Adipose tissue (tissue), 3 donors: ENCODE measurements around the gene SORD. TPM values are rescaled to one million over a fixed set of nuclear protein-coding genes. Genes with fewer than 3 reads are reported as not detected.
"Not testable (repeated sequence)": the region's sequence is repeated elsewhere in the genome, so short reads cannot be mapped to it uniquely, and the experiment has no call there.

Experiments used
- H3K27ac ChIP-seq: one replicate; pipeline ENCODE4 v1.5.1; 2013; ENCODE audit warnings: low read depth, low read length
- WGBS, 3 donors: extraction: QIAGEN DNeasy Blood & Tissue Kit; methylation state at CpG; one replicate each; pipeline ENCODE4 v1.1.7; 2013; 5-methylcytosine and 5-hydroxymethylcytosine counted together
- polyA plus RNA-seq, 3 donors: library from polyadenylated mRNA; stranded (reverse); fragments of 200-250 nt; gene quantifications; one replicate each; pipeline ENCODE4 v1.2.3, GENCODE V29; 2013
- donor health status: healthy with polysubstance abuse.
- donor health status: Bipolar disorder and iron deficiency.
- donor health status: healthy.

SORD gene
- 1 to 10 TPM; 5.6 to 9.4 (median 5.8) TPM for polyA plus RNA-seq

- H3K27ac ChIP-seq: no peak within 1 kb of the TSS
- 1 to 2% (median 1%) methylated on average over 47 to 48 of the region's 48 CpGs for WGBS, 3 donors
Observed at GRCh38 chr15:45022871-45023658, at the start of gene SORD. Gene SORD (plus strand): TSS chr15:45023195. CDS start chr15:45023284, 89 bp downstream.

GRCh38 chr15:44976183-44976582 is 46.8 kb upstream of the SORD start:
- 94 to 97% (median 95%) methylated on average over 3 of the region's 3 CpGs for WGBS, 3 donors
- not testable (repeated sequence) for H3K27ac ChIP-seq

GRCh38 chr15:44977781-44978180 is 45.2 kb upstream of the SORD start:
- 49 to 62% (median 56%) methylated on average over 2 of the region's 2 CpGs for WGBS, 3 donors
- not testable (repeated sequence) for H3K27ac ChIP-seq

- not testable (repeated sequence) for H3K27ac ChIP-seq
- 44 to 46% (median 45%) methylated on average over 2 of the region's 2 CpGs for WGBS, 3 donors
Observed at GRCh38 chr15:44979617-44980339, 43.2 kb upstream of the SORD start.

- H3K27ac ChIP-seq: not testable (repeated sequence)
- 60 to 88% (median 69%) methylated on average over 1 of the region's 1 CpG for WGBS, 3 donors
Observed at GRCh38 chr15:44984144-44984543, 38.9 kb upstream of the SORD start.

GRCh38 chr15:44986346-44987055 is 36.5 kb upstream of the SORD start:
- H3K27ac ChIP-seq: not testable (repeated sequence)
- 74 to 81% (median 78%) methylated on average over 4 of the region's 4 CpGs for WGBS, 3 donors

- not testable (repeated sequence) for H3K27ac ChIP-seq
- 90 to 94% (median 91%) methylated on average over 1 of the region's 1 CpG for WGBS, 3 donors
Observed at GRCh38 chr15:44987711-44988110, 35.3 kb upstream of the SORD start.

- H3K27ac ChIP-seq: not testable (repeated sequence)
- WGBS, 3 donors: 83 to 88% (median 84%) methylated on average over 1 of the region's 3 CpGs
Observed at GRCh38 chr15:44988184-44988869, 34.7 kb upstream of the SORD start.

GRCh38 chr15:44988870-44989219 is 34.1 kb upstream of the SORD start:
- 83 to 88% (median 85%) methylated on average over 3 to 4 of the region's 5 CpGs for WGBS, 3 donors

GRCh38 chr15:44997632-44998031 is 25.4 kb upstream of the SORD start:
- WGBS, 3 donors: 63 to 72% (median 71%) methylated on average over 3 of the region's 3 CpGs
- H3K27ac ChIP-seq: not testable (repeated sequence)

More at GRCh38 chr15:44988870-44989219, 34.1 kb upstream of the SORD start:
- H3K27ac ChIP-seq: not testable (repeated sequence)

GRCh38 chr15:44999105-44999504 is 23.9 kb upstream of the SORD start:
- 76 to 84% (median 83%) methylated on average over 2 of the region's 2 CpGs for WGBS, 3 donors
- no peak overlapping the region for H3K27ac ChIP-seq

GRCh38 chr15:45001180-45001579 is 21.8 kb upstream of the SORD start:
- not testable (repeated sequence) for H3K27ac ChIP-seq
- WGBS, 3 donors: 20 to 88% (median 79%) methylated on average over 1 of the region's 1 CpG

- not testable (repeated sequence) for H3K27ac ChIP-seq
- 62 to 76% (median 64%) methylated on average over 2 of the region's 2 CpGs for WGBS, 3 donors
Observed at GRCh38 chr15:45003731-45004410, 19.1 kb upstream of the SORD start.

- not testable (repeated sequence) for H3K27ac ChIP-seq
- WGBS, 3 donors: 86 to 88% (median 88%) methylated on average over 5 of the region's 5 CpGs
Observed at GRCh38 chr15:45004590-45005175, 18.3 kb upstream of the SORD start.

GRCh38 chr15:45009046-45009445 is 13.9 kb upstream of the SORD start:
- H3K27ac ChIP-seq: no peak overlapping the region
- 71 to 81% (median 81%) methylated on average over 2 of the region's 2 CpGs for WGBS, 3 donors

GRCh38 chr15:45015114-45015513 is 7.9 kb upstream of the SORD start:
- not testable (repeated sequence) for H3K27ac ChIP-seq
- WGBS, 3 donors: 87 to 94% (median 93%) methylated on average over 1 of the region's 1 CpG

GRCh38 chr15:45020222-45020900 is 2.6 kb upstream of the SORD start:
- not testable (repeated sequence) for H3K27ac ChIP-seq
- 75 to 88% (median 86%) methylated on average over 8 to 9 of the region's 9 CpGs for WGBS, 3 donors
